HCT116 (cell line): ENCODE measurements around the gene ATP1A1. TPM values are rescaled to one million over a fixed set of nuclear protein-coding genes. Genes with fewer than 3 reads are reported as not detected.

Source experiments
- ATAC-seq: fragments of 200-7000 bp; cut with Tn5 transposase; 2 replicates; pipeline ENCODE4 v1.9.1; 2020; ENCODE audit warnings: mild to moderate bottlenecking, moderate library complexity
- BruUV-seq: library from RNA; stranded (reverse); fragments of 400-500 nt; replicated peaks from 2 replicates; lab custom pipeline; 2021; lab: Mats Ljungman, UMichigan
- CTCF ChIA-PET: fragments of 300-600 bp; sonication (Branson Sonifier 250); formaldehyde crosslinking; loops from one replicate; lab custom pipeline; 2021; ENCODE audit warnings: antibody characterized with exemption; lab: Charles Lee
- POLR2A ChIA-PET: fragments of 300-600, 350-600 bp; sonication (Branson Sonifier 250); formaldehyde crosslinking; loops from one replicate; lab custom pipeline; 2021; ENCODE audit warnings: antibody characterized with exemption; lab: Charles Lee
- RAD21 ChIA-PET, 2 experiments: fragments of 300-600 bp; sonication (Branson Sonifier 250); formaldehyde crosslinking; loops; one replicate each; lab custom pipeline; 2023; ENCODE audit warnings: low total read pairs in 2 of 2; ENCODE audit not compliant: uncharacterized antibody in 2 of 2, unreplicated experiment in 2 of 2, low non-redundant PET in 1 of 2; lab: Charles Lee
- DNase-seq: peaks from one replicate; pipeline ENCODE4 v3.0.0-alpha.2; 2010; ENCODE audit warnings: low read depth, low spot score
- H2AFZ ChIP-seq: fragments of 200-600 bp; shearing (Covaris generic), sonication (generic); 2 replicates; pipeline ENCODE4 v1.6.1; 2017; ENCODE audit warnings: low read depth, mixed run types, mixed read lengths, antibody characterized with exemption, low read length; ENCODE audit not compliant: poor library complexity, severe bottlenecking
- H3K27ac ChIP-seq: 2 replicates; pipeline ENCODE4 v1.5.1; 2012; ENCODE audit warnings: low read depth, low read length
- H3K27me3 ChIP-seq: fragments of 200-600 bp; sonication (generic); 2 replicates; pipeline ENCODE4 v1.6.1; 2016; ENCODE audit warnings: mixed run types, low read length, mixed read lengths; ENCODE audit not compliant: insufficient read depth
- H3K36me3 ChIP-seq, 2 experiments: fragments of 200-500 bp in 1 of 2; fragments of 200-600 bp in 1 of 2; sonication (Bioruptor generic) in 1 of 2; sonication (generic) in 1 of 2; 2 replicates each; pipeline versions ENCODE4 v1.5.1 to v1.6.1; 2014 to 2016; ENCODE audit warnings: low read length in 2 of 2, inconsistent platforms in 1 of 2, mixed read lengths in 1 of 2, mixed run types in 1 of 2; ENCODE audit not compliant: insufficient read depth in 2 of 2, control insufficient read depth in 1 of 2
- H3K4me1 ChIP-seq, 2 experiments: fragments of 200-600 bp in 1 of 2; sonication (generic) in 1 of 2; 2 replicates each; pipeline versions ENCODE4 v1.5.1 to v1.6.1; 2012 to 2017; ENCODE audit warnings: low read length in 2 of 2, inconsistent platforms in 1 of 2, mild to moderate bottlenecking in 1 of 2, mixed read lengths in 1 of 2, mixed run types in 1 of 2, moderate library complexity in 1 of 2; ENCODE audit not compliant: insufficient read depth in 2 of 2, control insufficient read depth in 1 of 2
- H3K4me2 ChIP-seq: fragments of 200-600 bp; sonication (generic); 2 replicates; pipeline ENCODE4 v1.6.1; 2017; ENCODE audit warnings: mixed run types, low read length, mixed read lengths
- H3K4me3 ChIP-seq, 2 experiments: fragments of 200-600 bp in 1 of 2; sonication (generic) in 1 of 2; replicated peaks in 1 of 2; 2 replicates each; pipeline ENCODE4 v1.5.1; 2011 to 2016; ENCODE audit warnings: low read length in 2 of 2, control low read depth in 1 of 2, low read depth in 1 of 2, mild to moderate bottlenecking in 1 of 2, mixed read lengths in 1 of 2, mixed run types in 1 of 2
- H3K79me2 ChIP-seq: fragments of 200-600 bp; sonication (generic); 2 replicates; pipeline ENCODE4 v1.6.1; 2017; ENCODE audit warnings: mild to moderate bottlenecking, mixed run types, low read length, moderate library complexity, mixed read lengths; ENCODE audit not compliant: insufficient read depth
- H3K9ac ChIP-seq: fragments of 200-600 bp; sonication (generic); 2 replicates; pipeline ENCODE4 v1.6.1; 2016; ENCODE audit warnings: low read length, mixed read lengths
- H3K9me2 ChIP-seq: fragments of 200-600 bp; sonication (generic), shearing (Covaris generic); 2 replicates; pipeline ENCODE4 v1.6.1; 2017; ENCODE audit warnings: mixed run types, mild to moderate bottlenecking, moderate library complexity; ENCODE audit not compliant: insufficient read depth
- H3K9me3 ChIP-seq, 2 experiments: fragments of 200-500 bp in 1 of 2; fragments of 200-600 bp in 1 of 2; sonication (Bioruptor generic) in 1 of 2; sonication (generic) in 1 of 2; 2 replicates each; pipeline ENCODE4 v1.6.1; 2014 to 2017; ENCODE audit warnings: low read length in 2 of 2, mixed read lengths in 2 of 2, inconsistent platforms in 1 of 2, low read depth in 1 of 2, mild to moderate bottlenecking in 1 of 2, mixed run types in 1 of 2, moderate library complexity in 1 of 2; ENCODE audit not compliant: control insufficient read depth in 1 of 2, insufficient read depth in 1 of 2
- H4K20me1 ChIP-seq: fragments of 200-600 bp; sonication (generic), shearing (Covaris generic); 2 replicates; pipeline ENCODE4 v1.6.1; 2017; ENCODE audit warnings: mixed run types, mild to moderate bottlenecking, moderate library complexity; ENCODE audit not compliant: insufficient read depth
- CBX3 ChIP-seq: IDR thresholded peaks from 2 replicates; pipeline ENCODE4 v1.6.1; 2012; ENCODE audit warnings: low read depth
- CEBPB ChIP-seq: IDR thresholded peaks from 2 replicates; pipeline ENCODE4 v1.6.1; 2012; ENCODE audit warnings: low read depth
- CTCF ChIP-seq, 3 experiments: fragments of 200-600 bp in 1 of 3; sonication (generic) in 1 of 3; IDR thresholded peaks in 2 of 3; conservative IDR thresholded peaks in 1 of 3; 2 replicates each; pipeline ENCODE4 v1.5.1; 2012 to 2017; ENCODE audit warnings: low read depth in 2 of 3, low read length in 2 of 3, antibody characterized with exemption in 1 of 3, borderline replicate concordance in 1 of 3, control low read depth in 1 of 3, mild to moderate bottlenecking in 1 of 3, mixed read lengths in 1 of 3, mixed run types in 1 of 3, moderate library complexity in 1 of 3; ENCODE audit not compliant: insufficient read depth in 1 of 3
- EGR1 ChIP-seq: IDR thresholded peaks from 2 replicates; pipeline ENCODE4 v1.6.1; 2012; ENCODE audit warnings: low read depth
- ELF1 ChIP-seq: IDR thresholded peaks from 2 replicates; pipeline ENCODE4 v1.6.1; 2012; ENCODE audit warnings: low read depth, borderline replicate concordance
- EZH2phosphoT487 ChIP-seq: fragments of 200-600 bp; IDR thresholded peaks from 2 replicates; pipeline ENCODE4 v1.6.1; 2018; ENCODE audit warnings: antibody characterized with exemption, borderline replicate concordance
- FOSL1 ChIP-seq: IDR thresholded peaks from 2 replicates; pipeline ENCODE4 v1.6.1; 2012; ENCODE audit warnings: low read depth
- JUND ChIP-seq: IDR thresholded peaks from 2 replicates; pipeline ENCODE4 v1.6.1; 2012
- MAX ChIP-seq: IDR thresholded peaks from 2 replicates; pipeline ENCODE4 v1.6.1; 2012
- POLR2A ChIP-seq: IDR thresholded peaks from 2 replicates; pipeline ENCODE4 v1.7.0; 2011; ENCODE audit warnings: borderline replicate concordance; ENCODE audit not compliant: insufficient read depth, insufficient read length; ENCODE audit errors: extremely low read depth
- POLR2AphosphoS5 ChIP-seq: IDR thresholded peaks from 2 replicates; pipeline ENCODE4 v1.6.1; 2011; ENCODE audit warnings: mild to moderate bottlenecking, low read depth, low read length, moderate library complexity
- RAD21 ChIP-seq: IDR thresholded peaks from 2 replicates; pipeline ENCODE4 v1.6.1; 2012; ENCODE audit warnings: low read depth, mild to moderate bottlenecking
- SRF ChIP-seq: IDR thresholded peaks from 2 replicates; pipeline ENCODE4 v1.6.1; 2012; ENCODE audit warnings: low read depth
- TCF7L2 ChIP-seq: IDR thresholded peaks from 2 replicates; pipeline ENCODE4 v1.7.0; 2011; ENCODE audit warnings: borderline replicate concordance, inconsistent platforms; ENCODE audit not compliant: insufficient read depth, insufficient read length; ENCODE audit errors: extremely low read depth
- ZFX ChIP-seq: fragments of 450-650 bp; IDR thresholded peaks from 2 replicates; pipeline ENCODE4 v1.6.1; 2017
- ZNF274 ChIP-seq: fragments of 200-500 bp; sonication (Bioruptor generic); IDR thresholded peaks from 2 replicates; pipeline ENCODE4 v1.6.1; 2014; ENCODE audit warnings: mild to moderate bottlenecking, low read depth, low read length, inconsistent platforms
- intact Hi-C: fragments of 100-400 bp; cut with micrococcal nuclease; formaldehyde crosslinking; loops from 2 replicates; pipeline ENCODE4 v1.10.0; 2022
- total RNA-seq: library from RNA; stranded (reverse); gene quantifications from one replicate; pipeline ENCODE4 v1.2.1, GENCODE V29; 2021; ENCODE audit not compliant: unreplicated experiment

Gene ATP1A1
- total RNA-seq, 1 experiment from 2014 or later = 290 TPM

GRCh38 chr1:116337398-116337797 lies 35.6 kb upstream of the ATP1A1 start:
- Histone ChIP-seq H3K9me3 (no peaks in the 10 kb centered on the region), H3K79me2 (no peaks in the 10 kb centered on the region), H2AFZ (no peak overlapping the region), H3K36me3 (no peaks in the 10 kb centered on the region), H3K9ac (no peak overlapping the region), H3K27me3 (no peaks in the 10 kb centered on the region), H4K20me1 (no peaks in the 10 kb centered on the region), H3K9me2 (no peaks in the 10 kb centered on the region), H3K4me1 (no peaks in the 10 kb centered on the region), H3K4me2 (no peak overlapping the region), H3K4me3 (no peak overlapping the region), H3K27ac (no peak overlapping the region)
- ChIA-PET CTCF (no interaction called here), POLR2A (no interaction called here), RAD21 (no interaction called here)
- intact Hi-C loops = no loop called here
- no TSS peak for BruUV-seq
- DNase-seq = no peak
- no peak for TF ChIP-seq ZNF274
- TF ChIP-seq POLR2AphosphoS5 = no peak
- TF ChIP-seq POLR2A = no peak
- TF ChIP-seq CBX3 = no peak
- TF ChIP-seq SRF = no peak
- TF ChIP-seq RAD21 = no peak
- no peak for TF ChIP-seq TCF7L2
- no peak for TF ChIP-seq CTCF (IDR thresholded peaks at IDR 0.05 in 2 of 3, conservative IDR thresholded peaks at IDR 0.05 in 1 of 3; ENCODE audit: borderline replicate concordance in 1 of 3, insufficient read depth in 1 of 3, low read depth in 2 of 3, low read length in 2 of 3)
- no peak for ATAC-seq

GRCh38 chr1:116338400-116338799 lies 34.6 kb upstream of the ATP1A1 start:
- ChIA-PET POLR2A (no interaction called here), CTCF (no interaction called here), RAD21 (no interaction called here)
- Histone ChIP-seq H3K27ac (no peak overlapping the region), H3K79me2 (no peaks in the 10 kb centered on the region), H3K9me3 (no peaks in the 10 kb centered on the region), H3K9me2 (no peaks in the 10 kb centered on the region), H3K9ac (no peak overlapping the region), H3K4me3 (no peak overlapping the region), H3K27me3 (no peaks in the 10 kb centered on the region), H3K4me1 (no peaks in the 10 kb centered on the region), H3K4me2 (no peak overlapping the region), H4K20me1 (no peaks in the 10 kb centered on the region), H3K36me3 (no peaks in the 10 kb centered on the region), H2AFZ (no peak overlapping the region)
- TF ChIP-seq EZH2phosphoT487 = no peak
- no peak for TF ChIP-seq POLR2A
- TF ChIP-seq POLR2AphosphoS5 = no peak
- TF ChIP-seq FOSL1 = no peak
- TF ChIP-seq JUND = no peak
- no peak for TF ChIP-seq ELF1
- no peak for TF ChIP-seq MAX
- TF ChIP-seq EGR1 = no peak
- TF ChIP-seq CEBPB = no peak
- no peak for TF ChIP-seq CBX3
- TF ChIP-seq ZNF274 = no peak
- no peak for TF ChIP-seq ZFX
- intact Hi-C loops = no loop called here
- DNase-seq (no peak), ATAC-seq (no peak)
- BruUV-seq = no TSS peak
